ENCODE measurements around the gene NPHS1. TPM values are rescaled to one million over a fixed set of nuclear protein-coding genes. Genes with fewer than 3 reads are reported as not detected.

The NPHS1 gene
- total and polyA plus RNA-seq, 2 of the 8 experiments (the other 6 are each of a cell fraction or from before 2014, with no cell fraction given) = 1.3 to 1.4 TPM

DNA sequence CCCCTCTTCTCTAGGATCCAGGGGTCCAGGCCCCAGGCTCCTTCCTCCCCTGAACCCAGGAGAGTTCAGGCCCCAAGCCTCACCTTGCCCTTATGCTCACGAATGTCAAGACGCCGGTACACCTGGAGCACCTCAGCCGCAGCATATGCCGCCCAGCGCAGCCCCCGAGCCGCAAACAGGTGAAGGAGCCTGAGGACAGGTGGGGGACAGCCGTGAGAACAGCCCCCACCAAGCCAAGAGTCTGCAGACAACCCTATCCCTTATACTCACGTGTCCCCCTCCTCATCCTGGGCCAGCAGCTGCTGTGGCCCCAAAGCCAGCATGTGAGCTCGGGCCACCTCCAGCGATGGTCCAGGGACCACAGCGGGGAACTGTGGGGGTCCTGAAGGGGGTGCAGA, 44.3 kb upstream of the NPHS1 start:
- CTCF ChIA-PET (ENCODE audit: partially characterized antibody) = interaction anchor here (0.8 kb wide), 2 partner anchors 13 to 14 kb away, joined by 3 read pairs; no protein-coding TSS in a partner anchor
- H2BK20ac ChIP-seq (ENCODE audit: low read length) = no peak overlapping the region
- no peak overlapping the region for H4K91ac ChIP-seq (replicated peaks; ENCODE audit: insufficient read length, low read length)
- H3K9ac ChIP-seq (replicated peaks in 1 of 4; ENCODE audit: extremely low read depth in 1 of 4, low read depth in 3 of 4, low read length in 3 of 4) = no peak overlapping the region
- H2BK120ac ChIP-seq (replicated peaks; ENCODE audit: low read depth, low read length) = no peak overlapping the region
- H4K20me1 ChIP-seq (replicated peaks in 1 of 2; ENCODE audit: control insufficient read depth in 1 of 2, insufficient read depth in 2 of 2, low read length in 2 of 2) = peaks cover 0 to 3% of the 10 kb centered on the region in 2 experiments
- no peak overlapping the region for H2BK12ac ChIP-seq (ENCODE audit: low read depth, low read length)
- H3K9me3 ChIP-seq (ENCODE audit: insufficient read depth in 2 of 2, low read depth in 1 of 2, low read length in 1 of 2) = no peaks in the 10 kb centered on the region
- no peak overlapping the region for H3K4ac ChIP-seq (replicated peaks; ENCODE audit: insufficient read length, low read depth, low read length)
- no peak overlapping the region for H3K27ac ChIP-seq (ENCODE audit: low read depth, low read length)
- no peak overlapping the region for H3K18ac ChIP-seq (ENCODE audit: extremely low read depth, low read length)
- no peak for FAIRE-seq
- no peaks in the 10 kb centered on the region for H3K27me3 ChIP-seq (replicated peaks in 1 of 4; ENCODE audit: control insufficient read depth in 3 of 4, extremely low read depth in 1 of 4, insufficient read depth in 3 of 4, low read length in 3 of 4)
- peaks cover 4% of the 10 kb centered on the region; the same call in 1 of the 2 replicates for H3K23me2 ChIP-seq (ENCODE audit: low read depth, low read length)
- H2AK5ac ChIP-seq (ENCODE audit: low read depth, low read length) = no peak overlapping the region
- H3K79me1 ChIP-seq (ENCODE audit: low read depth, low read length) = no peaks in the 10 kb centered on the region; the same call in 1 of the 2 replicates
- H4K5ac ChIP-seq (ENCODE audit: insufficient read length, low read depth, low read length) = no peak overlapping the region
- H2AFZ ChIP-seq (ENCODE audit: low read length) = no peak overlapping the region
- no peak for DNase-seq (ENCODE audit: low read depth in 1 of 2, low spot score in 2 of 2)
- H3K23ac ChIP-seq (ENCODE audit: insufficient read length) = no peak overlapping the region
- no peak overlapping the region for H3K4me3 ChIP-seq (ENCODE audit: extremely low read depth in 1 of 4, insufficient read depth in 2 of 4, low read depth in 3 of 4, low read length in 4 of 4)
- peaks cover 0 to 8% of the 10 kb centered on the region in 2 experiments; a peak in 1 of 4 replicates for H3K79me2 ChIP-seq (ENCODE audit: control insufficient read depth in 1 of 2, insufficient read depth in 2 of 2, low read length in 2 of 2)
- no peak overlapping the region for H3K4me2 ChIP-seq (ENCODE audit: insufficient read depth in 1 of 2, low read depth in 2 of 2, low read length in 2 of 2)
- H3K14ac ChIP-seq (ENCODE audit: insufficient read length) = no peak overlapping the region
- no peak overlapping the region for H2BK15ac ChIP-seq (ENCODE audit: low read length)
- no peak overlapping the region for H4K8ac ChIP-seq (ENCODE audit: extremely low read depth, insufficient read depth, low read length)
- H3K4me1 ChIP-seq (replicated peaks in 1 of 4; ENCODE audit: control insufficient read depth in 3 of 4, insufficient read depth in 4 of 4, low read length in 3 of 4) = peaks cover 0 to 6% (median 3%) of the 10 kb centered on the region in 4 experiments; a peak in 5 of 7 replicates
- H3K56ac ChIP-seq (replicated peaks; ENCODE audit: insufficient read length, low read depth, low read length) = no peak overlapping the region
- POLR2A ChIA-PET (ENCODE audit: partially characterized antibody) = interaction anchor here (0.7 to 1.4 kb wide), 3 partner anchors 9 to 890 kb away, joined by 3 to 4 read pairs (median 3); no protein-coding TSS in a partner anchor
- H2BK5ac ChIP-seq (ENCODE audit: low read depth, low read length) = no peak overlapping the region
- WGBS, 2 experiments (ENCODE audit: extremely low coverage in 1 of 2, insufficient coverage in 1 of 2, insufficient read length in 1 of 2, insufficient replicate concordance in 2 of 2, low coverage in 1 of 2, low lambda C conversion rate in 2 of 2, missing lambda C conversion rate in 1 of 2) = 96% methylated on average over 12 of the region's 13 CpGs; no CpG with 5 or more reads in 1 of the 2 experiments
- H3K36me3 ChIP-seq (ENCODE audit: control insufficient read depth in 2 of 4, insufficient read depth in 4 of 4, low read length in 3 of 4) = peaks cover 10 to 43% (median 17%) of the 10 kb centered on the region in 4 experiments
- no peak for TF ChIP-seq EP300 (IDR thresholded peaks at IDR 0.05; ENCODE audit: borderline replicate concordance in 1 of 2, low read depth in 2 of 2, low read length in 2 of 2)
- no peak for TF ChIP-seq SIX5 (IDR thresholded peaks at IDR 0.05; ENCODE audit: low read depth, low read length)
- no peak for TF ChIP-seq EGR1 (IDR thresholded peaks at IDR 0.05; ENCODE audit: borderline replicate concordance, low read depth, low read length)
- TF ChIP-seq MAFK (IDR thresholded peaks at IDR 0.05; ENCODE audit: low read depth, low read length) = no peak
- no peak for TF ChIP-seq PHF8 (conservative IDR thresholded peaks at IDR 0.05; ENCODE audit: low read depth, low read length)
- no peak for TF ChIP-seq SUZ12 (IDR thresholded peaks at IDR 0.05; ENCODE audit: low read length)
- no peak for TF ChIP-seq ZNF274 (IDR thresholded peaks at IDR 0.05; ENCODE audit: borderline replicate concordance, extremely low read depth, low read length)
- no peak for TF ChIP-seq SIRT6 (IDR thresholded peaks at IDR 0.05; ENCODE audit: low read length)
